ENCODE measurements around the gene OXT.

OXT gene

GRCh38 chr20:3115190-3116107 lies 44.0 kb downstream of the OXT start:
- peak in 1 of 5 donors; percentile 48 for DNase-seq

- no peak for DNase-seq
Measured at GRCh38 chr20:3116341-3116740, 44.9 kb downstream of the OXT start.

GRCh38 chr20:3117839-3118379 lies 46.5 kb downstream of the OXT start:
- peak in 3 of 5 donors; percentile 44 to 49 (median 47) for DNase-seq

- no peak for DNase-seq
Measured at GRCh38 chr20:3119044-3119443, 47.6 kb downstream of the OXT start.

- DNase-seq = peak in 2 of 5 donors; percentile 13 to 35
Measured at GRCh38 chr20:3121271-3121911, 50.0 kb downstream of the OXT start.

Measured in T-helper 1 cell (primary cell).